ENCODE data around the gene FBXO46. TPM values are rescaled to one million over a fixed set of nuclear protein-coding genes. Genes with fewer than 3 reads are reported as not detected.
A peak's percentile ranks its signal among the peaks of the same experiment; 100 is the strongest.

Gene FBXO46
- total and polyA plus RNA-seq, 2 of the 13 experiments (the other 11 are each of a cell fraction or from before 2014, with no cell fraction given): 6.2 to 6.4 TPM

DNA sequence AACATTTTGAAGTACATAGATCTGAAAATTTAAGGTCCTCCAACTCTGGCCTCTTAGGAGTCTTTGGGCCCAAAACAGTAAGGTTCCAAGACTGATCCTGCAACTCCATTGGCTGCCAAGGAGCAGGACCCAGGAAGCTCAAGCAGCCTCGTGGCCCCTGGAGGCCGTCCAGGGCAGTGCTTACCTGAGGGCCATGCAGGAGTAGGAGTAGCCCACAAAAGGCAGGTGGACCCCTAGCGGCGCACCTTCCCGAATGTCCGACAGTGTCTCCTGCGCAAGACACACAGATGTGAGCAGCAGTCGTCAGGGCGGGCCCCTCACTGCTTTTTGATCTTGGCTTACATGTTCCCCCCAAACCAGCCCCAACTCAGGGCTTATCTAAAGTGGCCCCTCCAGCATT is 44.1 kb upstream of the FBXO46 start:
- ChIA-PET CTCF (ENCODE audit: low intra/inter-chr PET ratio, low total read pairs) (no interaction called here), POLR2A (interaction anchor here (0.7 to 1.4 kb wide), 2 partner anchors 18 to 24 kb away, joined by 3 to 5 read pairs; no protein-coding TSS in a partner anchor)
- Histone ChIP-seq H3K9ac (ENCODE audit: insufficient read depth, low read depth, low read length) (no peak overlapping the region), H2AFZ (ENCODE audit: low read length) (no peak overlapping the region), H3K79me2 (ENCODE audit: insufficient read depth, low read length) (no peaks in the 10 kb centered on the region), H3K27ac (ENCODE audit: extremely low read length, insufficient read depth, low read length) (no peak overlapping the region), H3K9me3 (ENCODE audit: low read length) (no peaks in the 10 kb centered on the region), H3K27me3 (ENCODE audit: control insufficient read depth in 1 of 2, insufficient read depth in 2 of 2, low read length in 2 of 2) (no peaks in the 10 kb centered on the region), H3K4me2 (ENCODE audit: low read depth, low read length) (no peak overlapping the region), H3K36me3 (replicated peaks in 1 of 2; ENCODE audit: control insufficient read depth in 1 of 2, insufficient read depth in 2 of 2, low read length in 2 of 2) (peaks cover 2 to 4% of the 10 kb centered on the region in 2 experiments; a peak in 2 of 5 replicates), H4K20me1 (ENCODE audit: insufficient read depth, low read length) (no peaks in the 10 kb centered on the region), H3K4me3 (replicated peaks in 1 of 3; ENCODE audit: insufficient read depth in 1 of 3, low read depth in 2 of 3, low read length in 3 of 3) (no peak overlapping the region), H3K4me1 (ENCODE audit: insufficient read depth, low read length) (peaks cover 27% of the 10 kb centered on the region)
- ATAC-seq (peak; percentile 9), DNase-seq (ENCODE audit: low spot score) (peak; percentile 63), FAIRE-seq (peak; percentile 37)
- in situ Hi-C loops (cut with HindIII; ENCODE audit: extremely low pct_ligation_motif_present, low pct_unique_long_range_greater_than_20kb) (no loop called here), intact Hi-C loops (cut with micrococcal nuclease; ENCODE audit: unreplicated experiment) (no loop called here)
- 39% methylated on average over 9 of the region's 9 CpGs for WGBS (ENCODE audit: low lambda C conversion rate)
- no TSS peak for BruUV-seq (replicated peaks)
- TF ChIP-seq TBP (CRISPR knock-in tag; IDR thresholded peaks at IDR 0.05) (no peak), ZNF768 (CRISPR knock-in tag; IDR thresholded peaks at IDR 0.05) (no peak), STAG1 (CRISPR knock-in tag; IDR thresholded peaks at IDR 0.05) (peak; percentile 23), ZNF564 (CRISPR knock-in tag; IDR thresholded peaks at IDR 0.05) (no peak), ETV5 (CRISPR knock-in tag; IDR thresholded peaks at IDR 0.05; ENCODE audit: borderline replicate concordance) (0 out of 2 replicates have a peak, but pooled peaks have one; percentile 9), MYC (CRISPR knock-in tag; IDR thresholded peaks at IDR 0.05; ENCODE audit: borderline replicate concordance) (peak; percentile 46; the same call in 1 of the 2 replicates), ZNF879 (CRISPR knock-in tag; IDR thresholded peaks at IDR 0.05) (no peak), ZNF383 (CRISPR knock-in tag; IDR thresholded peaks at IDR 0.05; ENCODE audit: borderline replicate concordance) (no peak), RAD21 (CRISPR knock-in tag; IDR thresholded peaks at IDR 0.05) (peak; percentile 39; the same call in 1 of the 2 replicates)
- TF ChIP-seq, protein P1, sequence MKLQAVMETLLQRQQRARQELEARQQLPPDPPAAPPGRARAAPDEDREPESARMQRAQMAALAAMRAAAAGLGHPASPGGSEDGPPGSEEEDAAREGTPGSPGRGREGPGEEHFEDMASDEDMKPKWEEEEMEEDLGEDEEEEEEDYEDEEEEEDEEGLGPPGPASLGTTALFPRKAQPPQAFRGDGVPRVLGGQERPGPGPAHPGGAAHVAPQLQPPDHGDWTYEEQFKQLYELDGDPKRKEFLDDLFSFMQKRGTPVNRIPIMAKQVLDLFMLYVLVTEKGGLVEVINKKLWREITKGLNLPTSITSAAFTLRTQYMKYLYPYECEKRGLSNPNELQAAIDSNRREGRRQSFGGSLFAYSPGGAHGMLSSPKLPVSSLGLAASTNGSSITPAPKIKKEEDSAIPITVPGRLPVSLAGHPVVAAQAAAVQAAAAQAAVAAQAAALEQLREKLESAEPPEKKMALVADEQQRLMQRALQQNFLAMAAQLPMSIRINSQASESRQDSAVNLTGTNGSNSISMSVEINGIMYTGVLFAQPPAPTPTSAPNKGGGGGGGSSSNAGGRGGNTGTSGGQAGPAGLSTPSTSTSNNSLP (IDR thresholded peaks at IDR 0.05; ENCODE audit: low read depth, low read length): no peak
- TF ChIP-seq, protein P2, sequence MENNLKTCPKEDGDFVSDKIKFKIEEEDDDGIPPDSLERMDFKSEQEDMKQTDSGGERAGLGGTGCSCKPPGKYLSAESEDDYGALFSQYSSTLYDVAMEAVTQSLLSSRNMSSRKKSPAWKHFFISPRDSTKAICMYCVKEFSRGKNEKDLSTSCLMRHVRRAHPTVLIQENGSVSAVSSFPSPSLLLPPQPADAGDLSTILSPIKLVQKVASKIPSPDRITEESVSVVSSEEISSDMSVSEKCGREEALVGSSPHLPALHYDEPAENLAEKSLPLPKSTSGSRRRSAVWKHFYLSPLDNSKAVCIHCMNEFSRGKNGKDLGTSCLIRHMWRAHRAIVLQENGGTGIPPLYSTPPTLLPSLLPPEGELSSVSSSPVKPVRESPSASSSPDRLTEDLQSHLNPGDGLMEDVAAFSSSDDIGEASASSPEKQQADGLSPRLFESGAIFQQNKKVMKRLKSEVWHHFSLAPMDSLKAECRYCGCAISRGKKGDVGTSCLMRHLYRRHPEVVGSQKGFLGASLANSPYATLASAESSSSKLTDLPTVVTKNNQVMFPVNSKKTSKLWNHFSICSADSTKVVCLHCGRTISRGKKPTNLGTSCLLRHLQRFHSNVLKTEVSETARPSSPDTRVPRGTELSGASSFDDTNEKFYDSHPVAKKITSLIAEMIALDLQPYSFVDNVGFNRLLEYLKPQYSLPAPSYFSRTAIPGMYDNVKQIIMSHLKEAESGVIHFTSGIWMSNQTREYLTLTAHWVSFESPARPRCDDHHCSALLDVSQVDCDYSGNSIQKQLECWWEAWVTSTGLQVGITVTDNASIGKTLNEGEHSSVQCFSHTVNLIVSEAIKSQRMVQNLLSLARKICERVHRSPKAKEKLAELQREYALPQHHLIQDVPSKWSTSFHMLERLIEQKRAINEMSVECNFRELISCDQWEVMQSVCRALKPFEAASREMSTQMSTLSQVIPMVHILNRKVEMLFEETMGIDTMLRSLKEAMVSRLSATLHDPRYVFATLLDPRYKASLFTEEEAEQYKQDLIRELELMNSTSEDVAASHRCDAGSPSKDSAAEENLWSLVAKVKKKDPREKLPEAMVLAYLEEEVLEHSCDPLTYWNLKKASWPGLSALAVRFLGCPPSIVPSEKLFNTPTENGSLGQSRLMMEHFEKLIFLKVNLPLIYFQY (CRISPR knock-in tag; IDR thresholded peaks at IDR 0.05; ENCODE audit: borderline replicate concordance): no peak
- TF ChIP-seq, protein P3, sequence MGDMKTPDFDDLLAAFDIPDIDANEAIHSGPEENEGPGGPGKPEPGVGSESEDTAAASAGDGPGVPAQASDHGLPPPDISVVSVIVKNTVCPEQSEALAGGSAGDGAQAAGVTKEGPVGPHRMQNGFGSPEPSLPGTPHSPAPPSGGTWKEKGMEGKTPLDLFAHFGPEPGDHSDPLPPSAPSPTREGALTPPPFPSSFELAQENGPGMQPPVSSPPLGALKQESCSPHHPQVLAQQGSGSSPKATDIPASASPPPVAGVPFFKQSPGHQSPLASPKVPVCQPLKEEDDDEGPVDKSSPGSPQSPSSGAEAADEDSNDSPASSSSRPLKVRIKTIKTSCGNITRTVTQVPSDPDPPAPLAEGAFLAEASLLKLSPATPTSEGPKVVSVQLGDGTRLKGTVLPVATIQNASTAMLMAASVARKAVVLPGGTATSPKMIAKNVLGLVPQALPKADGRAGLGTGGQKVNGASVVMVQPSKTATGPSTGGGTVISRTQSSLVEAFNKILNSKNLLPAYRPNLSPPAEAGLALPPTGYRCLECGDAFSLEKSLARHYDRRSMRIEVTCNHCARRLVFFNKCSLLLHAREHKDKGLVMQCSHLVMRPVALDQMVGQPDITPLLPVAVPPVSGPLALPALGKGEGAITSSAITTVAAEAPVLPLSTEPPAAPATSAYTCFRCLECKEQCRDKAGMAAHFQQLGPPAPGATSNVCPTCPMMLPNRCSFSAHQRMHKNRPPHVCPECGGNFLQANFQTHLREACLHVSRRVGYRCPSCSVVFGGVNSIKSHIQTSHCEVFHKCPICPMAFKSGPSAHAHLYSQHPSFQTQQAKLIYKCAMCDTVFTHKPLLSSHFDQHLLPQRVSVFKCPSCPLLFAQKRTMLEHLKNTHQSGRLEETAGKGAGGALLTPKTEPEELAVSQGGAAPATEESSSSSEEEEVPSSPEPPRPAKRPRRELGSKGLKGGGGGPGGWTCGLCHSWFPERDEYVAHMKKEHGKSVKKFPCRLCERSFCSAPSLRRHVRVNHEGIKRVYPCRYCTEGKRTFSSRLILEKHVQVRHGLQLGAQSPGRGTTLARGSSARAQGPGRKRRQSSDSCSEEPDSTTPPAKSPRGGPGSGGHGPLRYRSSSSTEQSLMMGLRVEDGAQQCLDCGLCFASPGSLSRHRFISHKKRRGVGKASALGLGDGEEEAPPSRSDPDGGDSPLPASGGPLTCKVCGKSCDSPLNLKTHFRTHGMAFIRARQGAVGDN (CRISPR knock-in tag; IDR thresholded peaks at IDR 0.05): peak; percentile 36
- TF ChIP-seq, protein P4, sequence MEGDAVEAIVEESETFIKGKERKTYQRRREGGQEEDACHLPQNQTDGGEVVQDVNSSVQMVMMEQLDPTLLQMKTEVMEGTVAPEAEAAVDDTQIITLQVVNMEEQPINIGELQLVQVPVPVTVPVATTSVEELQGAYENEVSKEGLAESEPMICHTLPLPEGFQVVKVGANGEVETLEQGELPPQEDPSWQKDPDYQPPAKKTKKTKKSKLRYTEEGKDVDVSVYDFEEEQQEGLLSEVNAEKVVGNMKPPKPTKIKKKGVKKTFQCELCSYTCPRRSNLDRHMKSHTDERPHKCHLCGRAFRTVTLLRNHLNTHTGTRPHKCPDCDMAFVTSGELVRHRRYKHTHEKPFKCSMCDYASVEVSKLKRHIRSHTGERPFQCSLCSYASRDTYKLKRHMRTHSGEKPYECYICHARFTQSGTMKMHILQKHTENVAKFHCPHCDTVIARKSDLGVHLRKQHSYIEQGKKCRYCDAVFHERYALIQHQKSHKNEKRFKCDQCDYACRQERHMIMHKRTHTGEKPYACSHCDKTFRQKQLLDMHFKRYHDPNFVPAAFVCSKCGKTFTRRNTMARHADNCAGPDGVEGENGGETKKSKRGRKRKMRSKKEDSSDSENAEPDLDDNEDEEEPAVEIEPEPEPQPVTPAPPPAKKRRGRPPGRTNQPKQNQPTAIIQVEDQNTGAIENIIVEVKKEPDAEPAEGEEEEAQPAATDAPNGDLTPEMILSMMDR (CRISPR knock-in tag; IDR thresholded peaks at IDR 0.05): peak; percentile 44
